SU-DHL-6 (cell line): ENCODE data around the gene PSME2.

ENCODE experiments used
- CTCF ChIP-seq: fragments of 200-600 bp; sonication (generic); IDR thresholded peaks from one replicate; pipeline ENCODE4 v1.5.1; 2017; ENCODE audit warnings: antibody characterized with exemption, mild to moderate bottlenecking, low read length, moderate library complexity; ENCODE audit not compliant: insufficient read depth, poor library complexity, severe bottlenecking
- EZH2phosphoT487 ChIP-seq: fragments of 200-600 bp; sonication (generic), shearing (Covaris generic); conservative IDR thresholded peaks from 2 replicates; pipeline ENCODE4 v1.6.1; 2018; ENCODE audit warnings: mild to moderate bottlenecking, antibody characterized with exemption, low read length, moderate library complexity, mixed read lengths

GRCh38 chr14:24122898-24123297, 23.5 kb downstream of the PSME2 start:
- TF ChIP-seq CTCF (no peak), EZH2phosphoT487 (no peak)
